ENCODE data around the gene DCAF4L1.

Gene DCAF4L1

DNA sequence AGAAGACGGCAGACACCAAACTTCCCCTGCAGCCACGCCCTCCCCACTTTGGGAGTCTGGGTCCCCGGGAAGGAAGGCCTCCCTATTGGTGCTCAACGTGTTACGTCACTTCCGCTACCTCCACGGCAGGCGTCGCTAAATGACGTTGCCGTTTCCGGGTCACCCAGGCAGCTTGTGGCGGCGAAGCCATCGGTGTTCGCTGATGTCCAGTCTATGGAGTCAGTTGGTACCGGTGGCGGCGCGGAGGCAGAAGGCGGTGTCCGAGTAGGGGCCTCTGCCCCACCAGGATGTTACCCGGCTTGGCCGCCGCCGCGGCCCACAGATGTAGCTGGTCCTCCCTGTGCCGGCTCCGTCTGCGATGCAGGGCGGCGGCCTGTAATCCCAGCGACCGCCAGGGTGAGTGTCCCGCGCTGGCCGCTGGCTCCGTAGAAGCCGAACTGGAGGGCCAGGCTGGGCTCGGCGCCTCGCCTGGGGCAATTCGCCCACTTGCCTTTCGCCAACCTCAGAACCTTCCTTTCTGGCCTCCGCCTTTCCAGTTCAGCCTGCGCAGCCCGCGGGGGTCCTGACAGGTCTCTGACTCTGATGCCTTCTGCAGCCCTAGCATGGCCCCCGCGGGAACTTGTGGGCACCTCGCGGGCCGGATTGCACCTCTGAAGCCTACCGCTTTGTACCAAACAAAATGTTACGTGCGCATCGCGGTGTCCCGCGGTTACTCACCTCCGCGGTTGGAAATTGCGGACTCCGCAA is 9.0 kb downstream of the DCAF4L1 start, which contains the start of gene SLC30A9:
TSS of gene SLC30A9 (plus strand) at position 166 of the 747 bp plus-strand sequence. CDS start at position 288, 122 bp downstream.
- DNase-seq: peak; percentile 88

DNA sequence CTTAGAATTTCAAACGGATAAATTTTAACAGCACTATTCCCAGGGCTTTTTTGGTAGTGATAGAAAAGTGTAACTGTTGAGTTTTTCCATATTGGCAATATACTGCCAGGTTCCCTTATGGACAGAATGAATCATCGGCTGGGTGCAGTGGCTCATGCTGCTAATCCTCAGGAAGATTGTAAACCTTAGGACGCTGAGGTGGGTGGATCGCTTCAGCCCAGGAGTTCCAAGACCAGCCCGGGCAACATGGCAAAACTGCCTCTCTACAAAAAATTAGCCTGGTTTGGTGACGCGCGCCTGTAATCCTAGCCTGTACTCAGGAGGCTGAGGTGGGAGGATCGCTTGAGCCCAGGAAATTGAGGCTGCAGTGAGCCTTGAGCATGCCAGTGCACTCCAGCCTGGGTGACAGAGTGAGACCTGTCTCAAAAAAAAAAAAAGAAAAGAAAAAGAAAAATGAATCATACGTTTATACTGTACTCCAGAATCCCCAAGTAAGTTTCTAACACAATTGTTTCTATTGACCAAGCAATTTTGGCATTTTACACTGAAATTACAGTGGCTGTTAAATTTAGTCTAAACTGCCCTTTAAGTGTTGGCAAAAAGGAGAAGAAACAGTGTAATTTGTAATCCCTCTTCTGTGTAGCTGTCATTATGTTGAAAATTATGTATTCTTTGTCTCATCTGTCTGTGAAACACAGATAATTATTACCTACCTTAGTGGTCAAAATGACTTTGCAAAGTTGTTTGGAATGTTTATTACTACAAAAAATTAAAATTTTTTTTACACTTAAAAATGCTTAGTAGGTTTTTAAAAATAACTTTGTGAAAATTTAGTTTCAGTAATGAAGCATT is 10.6 kb downstream of the DCAF4L1 start:
- DNase-seq: no peak

DNA sequence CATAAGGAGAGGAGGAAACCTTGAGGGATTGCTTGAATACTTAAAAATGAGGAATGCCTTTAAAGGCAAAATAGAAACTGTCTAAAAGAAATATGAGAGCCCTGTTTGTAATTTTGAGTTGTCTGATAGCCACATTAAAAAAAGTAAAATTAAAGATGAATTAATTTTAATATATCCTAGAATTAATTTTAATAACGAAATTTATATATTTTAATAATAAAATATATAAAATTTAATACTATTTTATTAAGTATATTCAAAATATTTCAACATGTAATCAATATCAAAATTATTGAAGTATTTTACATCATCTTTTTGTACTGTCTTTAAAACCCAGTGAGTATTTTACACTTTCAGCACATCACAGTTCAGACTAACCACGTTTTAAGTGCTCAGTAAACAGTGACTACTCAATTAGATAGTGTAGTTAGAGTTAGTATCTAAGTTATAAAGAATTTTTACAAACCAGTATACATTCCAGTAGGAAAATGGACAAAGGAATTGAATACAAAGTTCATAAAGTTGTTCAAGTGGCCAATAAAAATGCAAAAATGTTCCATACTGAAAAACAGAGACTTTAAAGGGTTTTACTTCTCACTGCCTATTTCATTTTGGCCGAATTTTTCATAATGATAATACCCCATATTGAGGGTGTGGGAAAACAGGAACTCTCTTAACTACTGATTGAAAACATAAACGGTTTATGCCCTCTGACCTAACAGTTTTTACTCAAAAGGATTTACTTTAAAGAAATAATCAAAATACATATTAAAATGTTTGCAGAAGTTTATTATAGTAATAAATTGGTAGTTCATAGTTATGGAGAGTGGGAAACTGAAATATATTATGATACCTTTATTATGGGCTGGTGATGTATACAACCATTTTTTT is 11.7 kb downstream of the DCAF4L1 start:
- no peak for DNase-seq

DNA sequence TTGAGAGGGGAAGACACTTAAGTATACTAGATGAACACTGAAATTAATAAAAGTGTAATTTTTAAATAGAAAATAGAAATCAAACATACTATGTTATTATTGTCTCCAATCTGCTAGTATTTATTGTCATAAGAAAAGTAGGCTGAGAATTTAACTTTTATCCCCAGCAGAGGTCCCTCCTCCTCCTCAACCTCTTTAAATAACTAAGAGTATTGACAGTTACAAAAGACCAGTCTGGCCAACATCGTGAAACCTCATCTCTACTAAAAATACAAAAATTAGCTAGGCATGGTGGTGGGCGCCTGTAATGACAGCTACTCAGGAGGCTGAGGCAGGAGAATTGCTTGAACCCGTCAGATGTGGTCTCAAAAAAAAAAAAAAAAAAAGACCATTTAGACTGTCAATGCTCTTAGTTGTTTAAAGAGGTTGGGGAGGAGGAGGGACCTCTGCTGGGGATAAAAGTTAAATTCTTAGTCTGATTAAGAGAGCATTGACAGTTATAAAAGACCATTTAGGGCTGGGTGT is 13.0 kb downstream of the DCAF4L1 start:
- no peak for DNase-seq

DNA sequence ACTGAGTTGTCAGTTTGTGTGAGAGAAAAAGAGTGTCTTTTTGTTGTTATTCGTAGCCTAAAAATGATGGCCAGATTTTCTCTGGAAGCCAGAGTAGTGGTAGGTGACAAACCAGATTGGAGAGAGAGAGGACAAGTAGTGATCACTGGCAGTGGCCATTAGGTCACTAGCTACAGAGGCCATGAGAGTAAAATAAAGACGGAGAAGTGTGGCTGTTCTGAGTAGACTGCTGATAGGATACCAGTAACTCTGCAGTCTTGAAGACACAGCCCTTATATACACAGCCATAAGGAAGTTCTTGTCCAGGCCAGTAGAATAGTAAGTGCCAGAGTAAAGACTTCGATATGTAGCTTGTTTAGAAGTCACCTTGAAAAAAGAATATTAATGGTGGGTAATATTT is 16.5 kb downstream of the DCAF4L1 start:
- no peak for DNase-seq

DNA sequence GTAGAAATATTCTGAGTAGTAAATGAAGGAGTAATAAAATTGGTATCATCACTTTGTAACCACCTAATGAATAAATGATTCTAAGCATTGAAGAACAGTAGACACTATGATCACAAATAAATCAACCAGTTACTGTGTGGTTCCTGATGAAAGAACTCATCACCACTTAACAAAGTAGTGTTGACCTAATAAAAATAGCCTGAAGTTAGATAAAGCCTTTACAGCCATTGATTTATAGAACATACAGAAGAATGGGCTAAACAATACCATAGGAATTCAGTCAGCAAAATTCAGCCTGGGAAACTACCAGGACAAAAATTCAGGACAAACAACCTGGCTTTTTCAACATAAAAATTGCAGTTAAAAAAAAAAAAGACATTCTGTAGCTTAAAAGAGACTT is 17.8 kb downstream of the DCAF4L1 start:
- no peak for DNase-seq

DNA sequence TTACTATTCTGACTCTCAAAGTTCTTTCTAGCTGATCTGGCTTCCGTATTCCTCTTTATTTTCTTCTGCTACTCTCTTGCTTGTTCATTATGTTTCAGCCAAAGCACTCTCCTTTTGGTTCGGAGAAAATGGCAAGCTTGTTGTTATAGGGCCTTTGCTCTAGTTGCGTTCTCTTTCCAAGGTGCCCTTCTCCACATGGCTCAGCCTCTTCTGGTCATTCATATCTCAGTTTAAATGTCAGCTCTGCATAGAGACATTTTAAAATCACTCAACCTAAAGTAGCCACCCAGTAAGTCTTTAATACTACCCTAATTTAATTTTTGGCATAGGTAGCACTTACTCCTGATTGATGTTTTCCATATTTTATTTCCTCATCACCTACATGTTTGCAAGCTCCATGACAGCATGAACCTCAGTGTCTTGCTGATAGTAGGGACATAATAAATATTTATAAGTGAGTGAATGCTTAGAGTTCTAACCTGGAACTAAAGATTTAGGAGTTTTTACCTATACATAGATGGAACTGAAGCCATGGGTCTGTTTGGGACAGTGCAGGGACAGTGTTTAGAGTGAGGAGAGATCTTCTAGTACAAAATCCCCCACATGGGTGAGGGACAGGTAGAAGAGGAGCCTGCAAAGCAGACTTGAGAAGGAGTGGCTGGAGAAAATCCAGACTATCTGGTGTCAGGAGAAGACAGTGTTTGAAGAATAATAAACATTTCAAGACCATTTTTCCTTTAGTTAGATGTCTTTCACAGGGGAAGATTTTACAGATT is 26.6 kb downstream of the DCAF4L1 start:
- DNase-seq: no peak

DNA sequence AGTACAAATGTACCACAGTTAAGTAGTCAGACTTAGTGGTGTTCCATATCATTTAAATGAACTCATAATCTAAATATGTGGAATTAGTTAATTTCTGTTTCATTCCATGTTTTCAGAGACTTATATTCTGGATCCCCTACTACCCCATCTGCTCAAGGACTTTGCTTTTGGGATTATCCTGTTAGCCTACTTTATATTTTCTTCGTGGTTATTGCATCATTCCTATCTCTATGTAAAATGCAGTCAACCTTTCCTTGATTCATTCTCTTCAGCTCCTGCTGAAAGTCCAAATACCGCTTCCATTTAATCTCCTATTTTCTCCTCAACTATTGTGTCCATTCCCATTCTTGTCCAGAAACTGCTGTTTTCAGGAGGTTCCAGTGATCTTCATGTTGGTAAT is 33.9 kb downstream of the DCAF4L1 start:
- DNase-seq: no peak

DNA sequence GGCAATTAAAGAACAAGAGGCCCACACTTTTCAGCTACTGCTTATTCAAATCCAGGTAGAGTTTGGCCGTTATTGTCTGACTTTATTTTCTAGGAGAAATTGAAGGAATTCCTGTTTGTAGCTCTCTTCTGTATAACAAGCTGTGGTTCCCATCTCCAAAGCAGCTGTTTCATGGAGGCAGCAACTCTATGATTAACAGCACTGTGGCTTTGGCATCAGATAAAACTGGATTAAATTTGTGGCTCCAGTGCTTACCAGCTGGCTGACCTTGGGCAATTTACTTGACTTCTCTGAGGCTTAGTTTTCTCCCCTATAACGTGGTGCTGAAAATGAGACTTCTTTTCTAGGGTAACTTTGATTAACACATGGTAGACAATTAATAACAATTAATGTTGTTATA is 36.9 kb downstream of the DCAF4L1 start:
- DNase-seq: no peak

Measured in activated effector memory CD4-positive, alpha-beta T cell treated with Interleukin-2 at 50 U/mL for 16 hours (primary cell).